SU-DHL-6 (cell line): ENCODE data around the gene HOXD3.

Experiments
- H2AFZ ChIP-seq: fragments of 200-600 bp; sonication (generic); 2 replicates; pipeline ENCODE4 v1.6.1; 2014; ENCODE audit warnings: low read depth, mild to moderate bottlenecking, moderate library complexity, mixed read lengths, antibody characterized with exemption, low read length; ENCODE audit not compliant: severe bottlenecking
- H3F3A ChIP-seq: fragments of 200-600 bp; shearing (Covaris generic); 2 replicates; pipeline ENCODE4 v1.6.0; 2016; ENCODE audit warnings: antibody characterized with exemption, mild to moderate bottlenecking; ENCODE audit not compliant: insufficient read depth
- H3K27ac ChIP-seq: fragments of 200-600 bp; sonication (generic); 2 replicates; pipeline ENCODE4 v1.5.1; 2016; ENCODE audit warnings: low read depth, mild to moderate bottlenecking, low read length, moderate library complexity, mixed read lengths
- H3K27me3 ChIP-seq: fragments of 200-600 bp; sonication (generic), shearing (Covaris generic); 2 replicates; pipeline ENCODE4 v1.6.0; 2014; ENCODE audit warnings: mild to moderate bottlenecking, low read length
- H3K36me3 ChIP-seq: fragments of 200-600 bp; sonication (generic); 2 replicates; pipeline ENCODE4 v1.6.1; 2014; ENCODE audit warnings: mild to moderate bottlenecking, low read length, mixed read lengths
- H3K4me2 ChIP-seq: fragments of 300-600, 200-600 bp; shearing (Covaris generic), sonication (generic); 2 replicates; pipeline ENCODE4 v1.6.0; 2014; ENCODE audit warnings: low read length, low read depth, mild to moderate bottlenecking; ENCODE audit not compliant: poor library complexity, severe bottlenecking
- H3K4me3 ChIP-seq: fragments of 200-600 bp; sonication (generic); 2 replicates; pipeline ENCODE4 v1.5.1; 2014; ENCODE audit warnings: antibody characterized with exemption, low read length, mild to moderate bottlenecking, mixed read lengths; ENCODE audit not compliant: insufficient read depth, poor library complexity, severe bottlenecking
- H3K79me2 ChIP-seq: fragments of 200-600 bp; sonication (generic); 2 replicates; pipeline ENCODE4 v1.6.1; 2014; ENCODE audit warnings: mild to moderate bottlenecking, low read length, moderate library complexity; ENCODE audit not compliant: insufficient read depth
- H3K9ac ChIP-seq: fragments of 200-600 bp; sonication (generic); 2 replicates; pipeline ENCODE4 v1.7.0; 2014; ENCODE audit warnings: mild to moderate bottlenecking, low read length
- H3K9me2 ChIP-seq: fragments of 200-600 bp; sonication (generic); replicated peaks from 2 replicates; pipeline ENCODE4 v1.6.1; 2014; ENCODE audit warnings: low read length; ENCODE audit not compliant: insufficient read depth
- H3K9me3 ChIP-seq: fragments of 200-600 bp; sonication (generic); 2 replicates; pipeline ENCODE4 v1.6.1; 2014; ENCODE audit warnings: low read length, mixed read lengths; ENCODE audit not compliant: insufficient read depth
- H4K20me1 ChIP-seq: fragments of 200-600 bp; sonication (generic); 2 replicates; pipeline ENCODE4 v1.6.1; 2014; ENCODE audit warnings: low read depth, mild to moderate bottlenecking, antibody characterized with exemption, low read length, moderate library complexity, mixed read lengths
- CTCF ChIP-seq: fragments of 200-600 bp; sonication (generic); IDR thresholded peaks from one replicate; pipeline ENCODE4 v1.5.1; 2017; ENCODE audit warnings: antibody characterized with exemption, mild to moderate bottlenecking, low read length, moderate library complexity; ENCODE audit not compliant: insufficient read depth, poor library complexity, severe bottlenecking
- EZH2phosphoT487 ChIP-seq: fragments of 200-600 bp; sonication (generic), shearing (Covaris generic); conservative IDR thresholded peaks from 2 replicates; pipeline ENCODE4 v1.6.1; 2018; ENCODE audit warnings: mild to moderate bottlenecking, antibody characterized with exemption, low read length, moderate library complexity, mixed read lengths

The HOXD3 gene

GRCh38 chr2:176130147-176130956 lies 26.8 kb upstream of the HOXD3 start:
- Histone ChIP-seq H3K4me2 (no peak overlapping the region), H3F3A (no peaks in the 10 kb centered on the region), H3K9me3 (no peaks in the 10 kb centered on the region), H3K36me3 (no peaks in the 10 kb centered on the region), H3K27ac (no peak overlapping the region), H3K27me3 (no peaks in the 10 kb centered on the region), H3K4me3 (no peak overlapping the region), H3K9me2 (no peaks in the 10 kb centered on the region), H3K9ac (no peak overlapping the region), H2AFZ (no peak overlapping the region), H4K20me1 (no peaks in the 10 kb centered on the region), H3K79me2 (no peaks in the 10 kb centered on the region)
- TF ChIP-seq CTCF (no peak), EZH2phosphoT487 (no peak)

DNA sequence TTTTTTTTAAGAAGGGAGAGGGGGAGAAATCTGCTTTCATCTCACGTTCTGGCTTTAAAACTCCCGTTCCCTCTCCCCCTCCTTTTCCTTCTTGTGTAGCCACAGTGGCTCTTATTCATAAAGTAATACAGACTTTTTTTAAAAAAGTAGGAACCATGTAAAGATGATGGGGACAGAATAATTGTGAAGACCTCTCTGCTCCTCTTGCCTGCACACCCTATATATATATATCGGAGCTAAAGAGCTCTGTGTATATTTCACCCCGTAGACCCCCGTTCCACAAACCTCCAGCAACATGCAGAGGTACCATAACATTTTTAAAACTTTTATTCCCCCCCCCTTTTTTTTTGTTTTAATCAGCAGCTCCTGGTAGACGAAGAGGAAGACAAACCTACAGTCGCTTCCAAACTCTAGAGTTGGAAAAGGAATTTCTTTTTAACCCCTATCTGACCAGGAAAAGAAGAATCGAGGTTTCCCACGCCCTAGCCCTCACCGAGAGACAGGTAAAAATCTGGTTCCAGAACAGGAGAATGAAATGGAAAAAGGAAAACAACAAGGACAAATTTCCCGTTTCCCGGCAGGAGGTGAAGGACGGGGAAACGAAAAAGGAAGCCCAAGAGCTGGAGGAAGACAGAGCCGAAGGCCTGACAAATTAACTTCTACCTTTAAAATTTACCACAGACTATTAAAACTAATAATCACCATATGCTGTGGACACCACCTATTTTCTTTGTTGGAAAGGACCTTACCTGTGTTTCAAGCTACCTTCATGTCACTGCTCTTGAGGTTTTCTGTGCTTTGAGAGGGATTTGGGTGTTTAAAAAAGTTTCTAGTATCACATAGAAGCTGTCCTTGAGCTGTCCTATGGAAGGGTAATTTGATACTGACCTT lies 25.9 kb upstream of the HOXD3 start:
- H3K4me2 ChIP-seq = no peak overlapping the region
- no peak overlapping the region for H3K9ac ChIP-seq
- TF ChIP-seq CTCF (no peak), EZH2phosphoT487 (no peak)
- no peak overlapping the region for H3K27ac ChIP-seq
- no peaks in the 10 kb centered on the region for H3F3A ChIP-seq
- H3K79me2 ChIP-seq = no peaks in the 10 kb centered on the region
- no peaks in the 10 kb centered on the region for H3K9me2 ChIP-seq
- H2AFZ ChIP-seq = no peak overlapping the region
- no peak overlapping the region for H3K4me3 ChIP-seq
- H3K9me3 ChIP-seq = no peaks in the 10 kb centered on the region
- no peaks in the 10 kb centered on the region for H3K36me3 ChIP-seq
- no peaks in the 10 kb centered on the region for H4K20me1 ChIP-seq
- H3K27me3 ChIP-seq = no peaks in the 10 kb centered on the region

DNA sequence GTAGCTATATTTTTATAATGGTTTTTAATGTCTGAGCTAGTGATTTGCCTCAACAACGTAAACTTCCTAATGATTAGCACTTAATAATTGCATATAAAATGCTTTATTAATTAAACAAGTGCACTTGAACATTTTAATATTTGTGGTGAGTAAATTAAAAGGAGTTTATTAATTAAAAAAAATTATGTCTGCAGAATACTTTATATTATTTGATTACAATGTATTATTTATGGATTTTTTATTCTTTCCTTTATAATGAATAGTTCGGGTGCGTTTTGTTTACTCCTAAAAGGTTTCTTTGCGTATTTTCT lies 25.3 kb upstream of the HOXD3 start:
- no peak overlapping the region for H2AFZ ChIP-seq
- no peaks in the 10 kb centered on the region for H3K9me2 ChIP-seq
- no peak overlapping the region for H3K4me2 ChIP-seq
- H4K20me1 ChIP-seq = no peaks in the 10 kb centered on the region
- no peaks in the 10 kb centered on the region for H3K9me3 ChIP-seq
- no peak overlapping the region for H3K27ac ChIP-seq
- no peak overlapping the region for H3K9ac ChIP-seq
- no peaks in the 10 kb centered on the region for H3F3A ChIP-seq
- no peaks in the 10 kb centered on the region for H3K27me3 ChIP-seq
- no peak for TF ChIP-seq CTCF
- TF ChIP-seq EZH2phosphoT487 = no peak
- no peak overlapping the region for H3K4me3 ChIP-seq
- H3K79me2 ChIP-seq = no peaks in the 10 kb centered on the region
- no peaks in the 10 kb centered on the region for H3K36me3 ChIP-seq
